Liver (tissue), 3 donors: Measurements from ENCODE around the gene OSTM1.

ENCODE experiments used
- EGR1 ChIP-seq, 2 donors: IDR thresholded peaks; 2 replicates each; pipeline ENCODE4 v1.6.1; 2016 to 2018; ENCODE audit warnings: antibody characterized with exemption in 2 of 2, low read depth in 2 of 2
- GABPA ChIP-seq, 2 donors: IDR thresholded peaks in 1 of 2; conservative IDR thresholded peaks in 1 of 2; 2 replicates each; pipeline ENCODE4 v1.6.1; 2016; ENCODE audit warnings: antibody characterized with exemption in 2 of 2, mild to moderate bottlenecking in 1 of 2, moderate library complexity in 1 of 2
- JUND ChIP-seq, 2 donors: IDR thresholded peaks; 2 replicates each; pipeline ENCODE4 v1.6.1; 2016; ENCODE audit warnings: antibody characterized with exemption in 2 of 2
- RXRA ChIP-seq, 2 donors: IDR thresholded peaks; 2 replicates each; pipeline ENCODE4 v1.6.1; 2017 to 2018; ENCODE audit warnings: antibody characterized with exemption in 2 of 2, mild to moderate bottlenecking in 1 of 2
- TAF1 ChIP-seq: conservative IDR thresholded peaks from 2 replicates; pipeline ENCODE4 v1.6.1; 2016; ENCODE audit warnings: antibody characterized with exemption, mild to moderate bottlenecking
- YY1 ChIP-seq: IDR thresholded peaks from 2 replicates; pipeline ENCODE4 v1.6.1; 2016; ENCODE audit warnings: antibody characterized with exemption, mild to moderate bottlenecking
- TF ChIP-seq, protein P1 (sequence below): fragments of 150-350 bp; IDR thresholded peaks from 2 replicates; pipeline ENCODE4 v1.5.1; 2017; ENCODE audit warnings: improper control_type of control experiment, low read depth, low read length; ENCODE audit not compliant: missing input control
- TF ChIP-seq, protein P2 (sequence below): IDR thresholded peaks from 2 replicates; pipeline ENCODE4 v1.6.1; 2016; ENCODE audit warnings: antibody characterized with exemption, mild to moderate bottlenecking
- TF ChIP-seq, protein P3 (sequence below): IDR thresholded peaks from 2 replicates; pipeline ENCODE4 v1.6.1; 2016; ENCODE audit warnings: antibody characterized with exemption
- TF ChIP-seq, protein P4 (sequence below): IDR thresholded peaks from 2 replicates; pipeline ENCODE4 v1.6.1; 2016; ENCODE audit warnings: antibody characterized with exemption
- donor health status: healthy.
- donor health status: healthy.

DNA sequence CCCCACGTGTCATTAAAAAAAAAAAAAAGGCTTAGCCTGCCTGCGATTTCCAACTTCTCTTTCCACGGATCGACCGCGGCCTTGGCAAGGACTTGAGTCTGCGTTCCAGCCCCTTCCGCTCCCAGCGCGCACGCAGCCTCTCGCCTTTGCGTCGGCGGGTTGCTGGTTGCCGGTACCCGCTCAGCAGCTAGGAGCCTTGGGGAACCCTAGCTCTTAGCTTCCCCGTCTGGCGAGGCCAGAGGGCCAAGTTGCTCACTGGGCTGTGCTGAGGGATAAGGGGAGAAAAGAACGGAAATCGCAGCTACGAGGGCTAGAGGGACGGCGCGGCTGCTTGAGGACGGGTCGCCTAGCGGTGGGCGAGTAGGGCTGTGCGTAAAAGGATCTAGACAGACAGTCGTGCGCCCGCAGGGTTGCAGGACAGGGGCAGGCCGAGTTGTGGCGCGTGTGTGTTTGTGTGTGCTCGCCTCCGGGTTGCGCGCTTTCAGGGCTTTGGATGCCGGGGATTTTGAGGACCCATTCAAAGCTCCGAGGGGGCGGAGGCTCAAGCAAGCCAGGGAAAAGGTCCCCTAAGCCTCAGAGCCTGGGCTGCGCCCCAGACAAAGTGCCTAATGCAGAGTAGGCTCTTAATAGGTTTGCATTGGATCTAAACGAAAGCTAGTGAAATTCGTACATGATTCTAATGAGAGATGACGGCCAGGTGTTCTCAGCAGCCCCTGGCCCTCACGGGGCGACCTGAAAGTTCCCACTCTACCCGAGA lies 40.5 kb upstream of the OSTM1 start:
- TF ChIP-seq TAF1 (no peak), JUND (IDR thresholded peaks at IDR 0.05) (no peak), RXRA (IDR thresholded peaks at IDR 0.05) (no peak), EGR1 (IDR thresholded peaks at IDR 0.05; ENCODE audit: low read depth in 2 of 2) (no peak), GABPA (IDR thresholded peaks at IDR 0.05 in 1 of 2, conservative IDR thresholded peaks at IDR 0.05 in 1 of 2) (no peak), YY1 (no peak)
- TF ChIP-seq, protein P1, sequence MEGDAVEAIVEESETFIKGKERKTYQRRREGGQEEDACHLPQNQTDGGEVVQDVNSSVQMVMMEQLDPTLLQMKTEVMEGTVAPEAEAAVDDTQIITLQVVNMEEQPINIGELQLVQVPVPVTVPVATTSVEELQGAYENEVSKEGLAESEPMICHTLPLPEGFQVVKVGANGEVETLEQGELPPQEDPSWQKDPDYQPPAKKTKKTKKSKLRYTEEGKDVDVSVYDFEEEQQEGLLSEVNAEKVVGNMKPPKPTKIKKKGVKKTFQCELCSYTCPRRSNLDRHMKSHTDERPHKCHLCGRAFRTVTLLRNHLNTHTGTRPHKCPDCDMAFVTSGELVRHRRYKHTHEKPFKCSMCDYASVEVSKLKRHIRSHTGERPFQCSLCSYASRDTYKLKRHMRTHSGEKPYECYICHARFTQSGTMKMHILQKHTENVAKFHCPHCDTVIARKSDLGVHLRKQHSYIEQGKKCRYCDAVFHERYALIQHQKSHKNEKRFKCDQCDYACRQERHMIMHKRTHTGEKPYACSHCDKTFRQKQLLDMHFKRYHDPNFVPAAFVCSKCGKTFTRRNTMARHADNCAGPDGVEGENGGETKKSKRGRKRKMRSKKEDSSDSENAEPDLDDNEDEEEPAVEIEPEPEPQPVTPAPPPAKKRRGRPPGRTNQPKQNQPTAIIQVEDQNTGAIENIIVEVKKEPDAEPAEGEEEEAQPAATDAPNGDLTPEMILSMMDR, result no peak
- TF ChIP-seq, protein P2, sequence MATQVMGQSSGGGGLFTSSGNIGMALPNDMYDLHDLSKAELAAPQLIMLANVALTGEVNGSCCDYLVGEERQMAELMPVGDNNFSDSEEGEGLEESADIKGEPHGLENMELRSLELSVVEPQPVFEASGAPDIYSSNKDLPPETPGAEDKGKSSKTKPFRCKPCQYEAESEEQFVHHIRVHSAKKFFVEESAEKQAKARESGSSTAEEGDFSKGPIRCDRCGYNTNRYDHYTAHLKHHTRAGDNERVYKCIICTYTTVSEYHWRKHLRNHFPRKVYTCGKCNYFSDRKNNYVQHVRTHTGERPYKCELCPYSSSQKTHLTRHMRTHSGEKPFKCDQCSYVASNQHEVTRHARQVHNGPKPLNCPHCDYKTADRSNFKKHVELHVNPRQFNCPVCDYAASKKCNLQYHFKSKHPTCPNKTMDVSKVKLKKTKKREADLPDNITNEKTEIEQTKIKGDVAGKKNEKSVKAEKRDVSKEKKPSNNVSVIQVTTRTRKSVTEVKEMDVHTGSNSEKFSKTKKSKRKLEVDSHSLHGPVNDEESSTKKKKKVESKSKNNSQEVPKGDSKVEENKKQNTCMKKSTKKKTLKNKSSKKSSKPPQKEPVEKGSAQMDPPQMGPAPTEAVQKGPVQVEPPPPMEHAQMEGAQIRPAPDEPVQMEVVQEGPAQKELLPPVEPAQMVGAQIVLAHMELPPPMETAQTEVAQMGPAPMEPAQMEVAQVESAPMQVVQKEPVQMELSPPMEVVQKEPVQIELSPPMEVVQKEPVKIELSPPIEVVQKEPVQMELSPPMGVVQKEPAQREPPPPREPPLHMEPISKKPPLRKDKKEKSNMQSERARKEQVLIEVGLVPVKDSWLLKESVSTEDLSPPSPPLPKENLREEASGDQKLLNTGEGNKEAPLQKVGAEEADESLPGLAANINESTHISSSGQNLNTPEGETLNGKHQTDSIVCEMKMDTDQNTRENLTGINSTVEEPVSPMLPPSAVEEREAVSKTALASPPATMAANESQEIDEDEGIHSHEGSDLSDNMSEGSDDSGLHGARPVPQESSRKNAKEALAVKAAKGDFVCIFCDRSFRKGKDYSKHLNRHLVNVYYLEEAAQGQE, result no peak
- TF ChIP-seq, protein P3, sequence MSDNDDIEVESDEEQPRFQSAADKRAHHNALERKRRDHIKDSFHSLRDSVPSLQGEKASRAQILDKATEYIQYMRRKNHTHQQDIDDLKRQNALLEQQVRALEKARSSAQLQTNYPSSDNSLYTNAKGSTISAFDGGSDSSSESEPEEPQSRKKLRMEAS, result no peak
- TF ChIP-seq, protein P4, sequence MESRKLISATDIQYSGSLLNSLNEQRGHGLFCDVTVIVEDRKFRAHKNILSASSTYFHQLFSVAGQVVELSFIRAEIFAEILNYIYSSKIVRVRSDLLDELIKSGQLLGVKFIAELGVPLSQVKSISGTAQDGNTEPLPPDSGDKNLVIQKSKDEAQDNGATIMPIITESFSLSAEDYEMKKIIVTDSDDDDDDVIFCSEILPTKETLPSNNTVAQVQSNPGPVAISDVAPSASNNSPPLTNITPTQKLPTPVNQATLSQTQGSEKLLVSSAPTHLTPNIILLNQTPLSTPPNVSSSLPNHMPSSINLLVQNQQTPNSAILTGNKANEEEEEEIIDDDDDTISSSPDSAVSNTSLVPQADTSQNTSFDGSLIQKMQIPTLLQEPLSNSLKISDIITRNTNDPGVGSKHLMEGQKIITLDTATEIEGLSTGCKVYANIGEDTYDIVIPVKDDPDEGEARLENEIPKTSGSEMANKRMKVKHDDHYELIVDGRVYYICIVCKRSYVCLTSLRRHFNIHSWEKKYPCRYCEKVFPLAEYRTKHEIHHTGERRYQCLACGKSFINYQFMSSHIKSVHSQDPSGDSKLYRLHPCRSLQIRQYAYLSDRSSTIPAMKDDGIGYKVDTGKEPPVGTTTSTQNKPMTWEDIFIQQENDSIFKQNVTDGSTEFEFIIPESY, result no peak
